Colonic mucosa (tissue), 4 donors: ENCODE results near the gene PVRIG. TPM values are rescaled to one million over a fixed set of nuclear protein-coding genes. Genes with fewer than 3 reads are reported as not detected.
"Not testable (repeated sequence)": the region's sequence is repeated elsewhere in the genome, so short reads cannot be mapped to it uniquely, and the experiment has no call there.

Experiments used
- DNase-seq: peaks from one replicate; pipeline ENCODE4 v3.0.0-alpha.2; 2020
- H3K27ac ChIP-seq: fragments of 200-600 bp; one replicate; pipeline ENCODE4 v1.8.0; 2021
- H3K27me3 ChIP-seq: fragments of 200-600 bp; one replicate; pipeline ENCODE4 v1.8.0; 2021
- H3K36me3 ChIP-seq: fragments of 200-600 bp; one replicate; pipeline ENCODE4 v1.8.0; 2021
- H3K4me1 ChIP-seq: fragments of 200-600 bp; one replicate; pipeline ENCODE4 v1.8.0; 2021; ENCODE audit warnings: mild to moderate bottlenecking
- H3K4me3 ChIP-seq: fragments of 200-600 bp; one replicate; pipeline ENCODE4 v1.8.0; 2021
- H3K9ac ChIP-seq, 2 donors: one replicate each; pipeline ENCODE4 v1.7.0; 2013; ENCODE audit warnings: control low read depth in 2 of 2, low read depth in 2 of 2, low read length in 2 of 2
- H3K9me3 ChIP-seq: fragments of 200-600 bp; one replicate; pipeline ENCODE4 v1.8.0; 2021
- CTCF ChIP-seq: fragments of 200-600 bp; IDR thresholded peaks from one replicate; pipeline ENCODE4 v1.8.0; 2022; ENCODE audit warnings: antibody characterized with exemption, mild to moderate bottlenecking
- intact Hi-C: fragments of 100-400 bp; cut with DNase I; formaldehyde crosslinking; loops from one replicate; pipeline ENCODE4 v1.14.1; 2022
- total RNA-seq, 2 donors: library from RNA; stranded (reverse); fragmentation: NEBNext Ultra II Directional in 1 of 2; extraction: Animal tissue kit (Norgen Biotek cat#: 25700) in 1 of 2; gene quantifications; one replicate each; pipeline ENCODE4 v1.2.1, GENCODE V29; 2021
- donor health status: healthy.
- donor health status: DM: no; HTN: no; CAD: no.
- donor health status: DM: no; HTN: no; CAD: no.

The PVRIG gene
- total RNA-seq, 2 donors from 2014 or later, result 0.53 to 1.4 TPM

GRCh38 chr7:100195222-100195621, 24.5 kb upstream of the PVRIG start:
- H3K27me3 ChIP-seq, result no peaks in the 10 kb centered on the region
- TF ChIP-seq CTCF, result no peak

GRCh38 chr7:100195901-100196322, 23.8 kb upstream of the PVRIG start:
- H3K4me3 ChIP-seq, H3K9ac ChIP-seq, H3K27ac ChIP-seq, H3K27me3 ChIP-seq, H3K36me3 ChIP-seq, H3K4me1 ChIP-seq, intact Hi-C loops, H3K9me3 ChIP-seq, DNase-seq: not testable (repeated sequence)

More at GRCh38 chr7:100195222-100195621, 24.5 kb upstream of the PVRIG start:
- Histone ChIP-seq H3K9me3 (no peaks in the 10 kb centered on the region), H3K27ac (no peak overlapping the region), H3K9ac (peak overlapping the region in 1 of 2 donors; percentile 24), H3K4me3 (no peak overlapping the region), H3K36me3 (no peaks in the 10 kb centered on the region), H3K4me1 (no peaks in the 10 kb centered on the region)
- intact Hi-C loops, result no loop called here
- no peak for DNase-seq

- Histone ChIP-seq H3K27me3 (no peaks in the 10 kb centered on the region), H3K36me3 (no peaks in the 10 kb centered on the region), H3K9me3 (no peaks in the 10 kb centered on the region), H3K4me3 (no peak overlapping the region), H3K9ac (no peak overlapping the region), H3K27ac (no peak overlapping the region), H3K4me1 (no peaks in the 10 kb centered on the region)
- no peak for DNase-seq
- no peak for TF ChIP-seq CTCF
- intact Hi-C loops, result no loop called here
Observed at GRCh38 chr7:100198266-100198665, 21.5 kb upstream of the PVRIG start.

- Histone ChIP-seq H3K27ac (no peak overlapping the region), H3K9ac (peak overlapping the region in 1 of 2 donors; percentile 46), H3K36me3 (no peaks in the 10 kb centered on the region), H3K27me3 (no peaks in the 10 kb centered on the region), H3K4me1 (no peaks in the 10 kb centered on the region), H3K4me3 (no peak overlapping the region), H3K9me3 (no peaks in the 10 kb centered on the region)
- intact Hi-C loops, result no loop called here
- DNase-seq, result peak; percentile 60
- no peak for TF ChIP-seq CTCF
Observed at GRCh38 chr7:100200693-100201092, 19.1 kb upstream of the PVRIG start.

GRCh38 chr7:100204454-100204853, 15.3 kb upstream of the PVRIG start:
- intact Hi-C loops, result no loop called here
- no peaks in the 10 kb centered on the region for H3K36me3 ChIP-seq
- H3K27ac ChIP-seq, result no peak overlapping the region
- H3K9ac ChIP-seq, result no peak overlapping the region
- no peak for DNase-seq
- TF ChIP-seq CTCF, result no peak
- peaks cover 2% of the 10 kb centered on the region for H3K4me1 ChIP-seq
- H3K9me3 ChIP-seq, result no peaks in the 10 kb centered on the region
- no peak overlapping the region for H3K4me3 ChIP-seq
- no peaks in the 10 kb centered on the region for H3K27me3 ChIP-seq

GRCh38 chr7:100208911-100209408, 10.8 kb upstream of the PVRIG start:
- no peak for DNase-seq
- Histone ChIP-seq H3K27me3 (no peaks in the 10 kb centered on the region), H3K9me3 (no peaks in the 10 kb centered on the region), H3K36me3 (no peaks in the 10 kb centered on the region), H3K4me1 (peaks cover 3% of the 10 kb centered on the region), H3K4me3 (no peak overlapping the region), H3K27ac (no peak overlapping the region), H3K9ac (peak overlapping the region; percentile 27 to 35)
- TF ChIP-seq CTCF, result no peak
- intact Hi-C loops, result no loop called here
